Measurements from ENCODE around the gene COL19A1. TPM values are rescaled to one million over a fixed set of nuclear protein-coding genes. Genes with fewer than 3 reads are reported as not detected.

The COL19A1 gene
- total and polyA plus RNA-seq, 9 donors, result 0.61 to 11.1 (median 2.8) TPM

- DNase-seq, result no peak
These were observed 33.8 kb upstream of the COL19A1 start for GRCh38 chr6:69832558-69832957.

GRCh38 chr6:69835414-69836179, 30.8 kb upstream of the COL19A1 start:
- Histone ChIP-seq H3K36me3 (ENCODE audit: control insufficient read depth, insufficient read depth, low read length) (no peaks in the 10 kb centered on the region), H3K27me3 (ENCODE audit: control insufficient read depth, insufficient read depth, low read length) (no peaks in the 10 kb centered on the region), H3K27ac (ENCODE audit: low read length) (no peak overlapping the region), H3K4me1 (ENCODE audit: control insufficient read depth, insufficient read depth, low read length) (no peaks in the 10 kb centered on the region), H3K4me3 (ENCODE audit: low read length) (no peak overlapping the region), H3K9me3 (replicated peaks; ENCODE audit: control insufficient read depth, low read depth, low read length) (no peaks in the 10 kb centered on the region)
- no CpG with 5 or more reads among the region's 5 CpGs for WGBS (ENCODE audit: insufficient coverage)
- DNase-seq, result peak; percentile 84

More at GRCh38 chr6:69832558-69832957, 33.8 kb upstream of the COL19A1 start:
- H3K4me3 ChIP-seq (ENCODE audit: low read length), result no peak overlapping the region
- no peaks in the 10 kb centered on the region for H3K9me3 ChIP-seq (replicated peaks; ENCODE audit: control insufficient read depth, low read depth, low read length)
- no peaks in the 10 kb centered on the region for H3K36me3 ChIP-seq (ENCODE audit: control insufficient read depth, insufficient read depth, low read length)
- no peaks in the 10 kb centered on the region for H3K27me3 ChIP-seq (ENCODE audit: control insufficient read depth, insufficient read depth, low read length)
- no peaks in the 10 kb centered on the region for H3K4me1 ChIP-seq (ENCODE audit: control insufficient read depth, insufficient read depth, low read length)
- H3K27ac ChIP-seq (ENCODE audit: low read length), result no peak overlapping the region

GRCh38 chr6:69841862-69842261, 24.5 kb upstream of the COL19A1 start:
- WGBS (ENCODE audit: insufficient coverage), result no CpG with 5 or more reads among the region's 1 CpG
- Histone ChIP-seq H3K4me3 (ENCODE audit: low read length) (no peak overlapping the region), H3K27ac (ENCODE audit: low read length) (no peak overlapping the region), H3K4me1 (ENCODE audit: control insufficient read depth, insufficient read depth, low read length) (no peaks in the 10 kb centered on the region), H3K9me3 (replicated peaks; ENCODE audit: control insufficient read depth, low read depth, low read length) (no peaks in the 10 kb centered on the region), H3K27me3 (ENCODE audit: control insufficient read depth, insufficient read depth, low read length) (no peaks in the 10 kb centered on the region), H3K36me3 (ENCODE audit: control insufficient read depth, insufficient read depth, low read length) (no peaks in the 10 kb centered on the region)
- no peak for DNase-seq

DNA sequence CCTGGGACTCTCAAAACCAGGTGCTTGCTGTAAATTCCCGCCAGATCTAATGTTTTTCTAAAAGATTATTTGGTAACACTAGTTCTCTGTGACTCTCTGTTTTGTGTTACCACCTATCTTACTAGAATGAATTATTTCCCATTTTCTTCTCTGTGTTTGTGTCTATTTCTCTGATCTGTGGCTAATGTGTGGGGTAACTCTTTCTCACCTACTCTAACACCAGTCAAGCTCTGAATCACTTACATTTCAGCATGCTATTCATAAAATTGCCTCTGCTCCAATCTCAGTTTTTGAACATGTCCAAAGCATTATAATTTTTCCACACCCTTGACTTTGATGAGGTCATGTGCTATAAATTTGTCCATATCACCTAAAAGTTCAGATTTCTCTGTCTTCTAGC, 23.2 kb upstream of the COL19A1 start:
- Histone ChIP-seq H3K4me3 (ENCODE audit: low read length) (no peak overlapping the region), H3K4me1 (ENCODE audit: control insufficient read depth, insufficient read depth, low read length) (no peaks in the 10 kb centered on the region), H3K36me3 (ENCODE audit: control insufficient read depth, insufficient read depth, low read length) (no peaks in the 10 kb centered on the region), H3K27ac (ENCODE audit: low read length) (no peak overlapping the region), H3K27me3 (ENCODE audit: control insufficient read depth, insufficient read depth, low read length) (no peaks in the 10 kb centered on the region), H3K9me3 (replicated peaks; ENCODE audit: control insufficient read depth, low read depth, low read length) (no peaks in the 10 kb centered on the region)
- no CpG with 5 or more reads among the region's 1 CpG for WGBS (ENCODE audit: insufficient coverage)
- DNase-seq, result no peak

DNA sequence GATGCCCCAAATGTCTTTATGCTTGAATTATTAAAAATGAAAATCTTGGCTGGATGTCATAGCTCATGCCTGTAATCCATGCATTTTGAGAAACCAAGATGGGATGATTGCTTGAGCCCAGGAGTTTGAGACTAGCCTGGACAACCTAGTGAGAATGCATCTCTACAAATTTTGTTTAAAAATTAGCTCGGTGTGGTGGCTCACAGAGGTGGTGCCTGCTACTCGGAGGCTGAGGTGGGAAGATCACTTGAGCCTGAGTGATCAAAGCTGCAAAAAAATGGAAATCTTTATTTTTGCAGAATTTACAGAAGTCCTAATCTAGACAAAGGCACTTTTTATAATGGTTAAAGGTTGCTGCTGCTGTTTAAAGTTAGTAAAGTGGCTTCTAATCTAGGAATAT, 20.0 kb upstream of the COL19A1 start:
- Histone ChIP-seq H3K27me3 (ENCODE audit: control insufficient read depth, insufficient read depth, low read length) (no peaks in the 10 kb centered on the region), H3K36me3 (ENCODE audit: control insufficient read depth, insufficient read depth, low read length) (no peaks in the 10 kb centered on the region), H3K4me3 (ENCODE audit: low read length) (no peak overlapping the region), H3K9me3 (replicated peaks; ENCODE audit: control insufficient read depth, low read depth, low read length) (no peaks in the 10 kb centered on the region), H3K4me1 (ENCODE audit: control insufficient read depth, insufficient read depth, low read length) (no peaks in the 10 kb centered on the region), H3K27ac (ENCODE audit: low read length) (no peak overlapping the region)
- no peak for DNase-seq
- WGBS (ENCODE audit: insufficient coverage), result 78% methylated on average over 2 of the region's 2 CpGs

DNA sequence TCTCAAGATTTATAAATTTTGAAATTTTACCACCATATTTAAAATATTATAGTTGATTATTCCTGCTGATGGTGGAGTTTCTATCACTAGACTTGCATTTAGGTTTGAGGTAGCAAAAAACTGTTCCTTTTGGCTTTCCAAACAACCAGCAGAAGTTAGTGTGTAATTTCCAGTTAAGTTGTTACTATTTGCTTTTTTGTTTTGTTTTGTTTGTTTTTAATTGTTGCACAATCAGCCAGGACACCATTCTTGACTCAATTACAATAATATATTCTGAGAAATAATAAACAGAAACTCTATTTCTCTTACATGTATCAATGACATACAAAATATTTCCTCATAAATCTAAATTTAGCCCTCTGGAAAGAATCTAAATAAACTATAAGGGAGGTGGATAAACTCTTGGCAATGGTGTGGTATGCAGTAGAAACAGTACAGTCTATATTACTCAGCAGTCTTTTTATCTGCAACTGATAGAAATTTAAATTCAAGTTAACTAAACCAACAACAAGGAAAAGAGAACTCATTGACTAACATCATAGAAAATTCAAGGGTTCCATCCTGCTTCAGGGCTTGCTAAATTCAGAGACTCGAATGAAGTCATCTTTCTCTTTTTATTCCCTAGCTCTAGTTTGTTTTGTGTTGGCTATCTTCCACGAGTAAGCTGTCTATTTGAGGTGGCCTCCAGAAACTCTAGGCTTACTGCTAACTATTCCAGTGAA, 19.4 kb upstream of the COL19A1 start:
- WGBS (ENCODE audit: insufficient coverage), result no CpG with 5 or more reads among the region's 2 CpGs
- Histone ChIP-seq H3K4me1 (ENCODE audit: control insufficient read depth, insufficient read depth, low read length) (no peaks in the 10 kb centered on the region), H3K27me3 (ENCODE audit: control insufficient read depth, insufficient read depth, low read length) (no peaks in the 10 kb centered on the region), H3K36me3 (ENCODE audit: control insufficient read depth, insufficient read depth, low read length) (no peaks in the 10 kb centered on the region), H3K4me3 (ENCODE audit: low read length) (no peak overlapping the region), H3K9me3 (replicated peaks; ENCODE audit: control insufficient read depth, low read depth, low read length) (no peaks in the 10 kb centered on the region), H3K27ac (ENCODE audit: low read length) (no peak overlapping the region)
- peak; percentile 41 for DNase-seq

DNA sequence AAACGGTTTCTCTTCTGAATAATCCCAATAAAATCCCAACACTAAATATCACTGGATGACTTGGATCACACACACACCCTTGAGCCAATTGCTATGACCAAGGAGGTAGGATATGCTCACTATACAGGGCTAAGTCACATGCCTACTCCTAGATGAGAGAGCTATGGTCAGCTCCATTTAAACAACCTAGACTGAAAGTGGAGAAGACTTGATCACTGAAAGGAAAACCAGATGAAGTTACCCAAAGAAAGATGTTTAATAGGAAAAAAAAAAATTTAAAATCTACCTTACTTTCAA, 18.9 kb upstream of the COL19A1 start:
- Histone ChIP-seq H3K27me3 (ENCODE audit: control insufficient read depth, insufficient read depth, low read length) (no peaks in the 10 kb centered on the region), H3K36me3 (ENCODE audit: control insufficient read depth, insufficient read depth, low read length) (no peaks in the 10 kb centered on the region), H3K4me3 (ENCODE audit: low read length) (no peak overlapping the region), H3K9me3 (replicated peaks; ENCODE audit: control insufficient read depth, low read depth, low read length) (no peaks in the 10 kb centered on the region), H3K27ac (ENCODE audit: low read length) (no peak overlapping the region), H3K4me1 (ENCODE audit: control insufficient read depth, insufficient read depth, low read length) (no peaks in the 10 kb centered on the region)
- no CpG with 5 or more reads among the region's 1 CpG for WGBS (ENCODE audit: insufficient coverage)
- DNase-seq, result no peak

DNA sequence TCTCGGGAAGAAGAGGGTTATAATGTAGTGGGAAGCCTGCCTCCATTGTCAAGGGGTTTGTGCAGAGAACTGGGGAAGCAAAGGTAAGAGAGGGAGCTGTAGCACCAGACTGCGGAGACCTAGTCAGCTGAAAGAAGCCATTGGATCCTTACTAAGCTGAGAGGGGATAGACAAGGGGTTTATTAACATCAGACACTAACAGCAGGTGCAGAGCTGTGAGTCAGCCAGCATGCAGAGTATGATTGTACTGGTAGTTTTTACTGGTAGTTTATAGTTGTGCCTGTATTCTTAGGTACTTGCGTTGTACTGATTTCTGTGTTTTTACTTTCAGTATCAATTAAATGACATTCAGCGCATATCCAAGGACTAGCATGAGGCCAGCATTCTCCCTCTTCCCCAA, 17.8 kb upstream of the COL19A1 start:
- WGBS (ENCODE audit: insufficient coverage), result 55% methylated on average over 2 of the region's 4 CpGs
- peak; percentile 34 for DNase-seq
- H3K27ac ChIP-seq (ENCODE audit: low read length), result peak overlapping the region; percentile 44
- H3K4me3 ChIP-seq (ENCODE audit: low read length), result no peak overlapping the region
- no peaks in the 10 kb centered on the region for H3K36me3 ChIP-seq (ENCODE audit: control insufficient read depth, insufficient read depth, low read length)
- H3K4me1 ChIP-seq (ENCODE audit: control insufficient read depth, insufficient read depth, low read length), result no peaks in the 10 kb centered on the region
- H3K9me3 ChIP-seq (replicated peaks; ENCODE audit: control insufficient read depth, low read depth, low read length), result no peaks in the 10 kb centered on the region
- no peaks in the 10 kb centered on the region for H3K27me3 ChIP-seq (ENCODE audit: control insufficient read depth, insufficient read depth, low read length)

DNA sequence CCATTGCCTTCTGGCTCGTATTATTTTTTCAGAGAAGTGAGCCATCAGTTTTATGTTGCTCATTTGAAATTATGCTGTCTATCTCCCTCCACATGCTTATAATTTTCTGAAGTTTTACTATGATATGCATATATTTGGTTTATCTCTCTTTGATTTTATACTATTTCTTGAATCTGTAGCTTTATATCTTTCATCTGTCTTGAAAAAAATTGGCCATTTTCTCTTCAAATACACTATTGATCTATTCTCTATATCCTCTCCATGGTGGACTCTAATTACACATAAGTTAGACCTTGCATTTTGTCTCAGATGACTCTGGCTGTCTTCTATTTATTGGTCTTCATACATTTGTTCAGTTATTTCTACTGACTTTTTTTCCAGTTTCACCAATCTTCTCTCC, 13.7 kb upstream of the COL19A1 start:
- no peak for DNase-seq
- WGBS (ENCODE audit: insufficient coverage), result no CpG with 5 or more reads among the region's 1 CpG
- Histone ChIP-seq H3K27ac (ENCODE audit: low read length) (no peak overlapping the region), H3K4me1 (ENCODE audit: control insufficient read depth, insufficient read depth, low read length) (no peaks in the 10 kb centered on the region), H3K9me3 (replicated peaks; ENCODE audit: control insufficient read depth, low read depth, low read length) (no peaks in the 10 kb centered on the region), H3K4me3 (ENCODE audit: low read length) (no peak overlapping the region), H3K27me3 (ENCODE audit: control insufficient read depth, insufficient read depth, low read length) (no peaks in the 10 kb centered on the region), H3K36me3 (ENCODE audit: control insufficient read depth, insufficient read depth, low read length) (no peaks in the 10 kb centered on the region)

GRCh38 chr6:69861986-69862385, 4.4 kb upstream of the COL19A1 start:
- no peak overlapping the region for H3K27ac ChIP-seq (ENCODE audit: low read length)
- H3K27me3 ChIP-seq (ENCODE audit: control insufficient read depth, insufficient read depth, low read length), result peaks cover 8% of the 10 kb centered on the region
- 75% methylated on average over 3 of the region's 3 CpGs for WGBS (ENCODE audit: insufficient coverage)
- H3K9me3 ChIP-seq (replicated peaks; ENCODE audit: control insufficient read depth, low read depth, low read length), result no peaks in the 10 kb centered on the region
- H3K36me3 ChIP-seq (ENCODE audit: control insufficient read depth, insufficient read depth, low read length), result no peaks in the 10 kb centered on the region
- peaks cover 9% of the 10 kb centered on the region for H3K4me1 ChIP-seq (ENCODE audit: control insufficient read depth, insufficient read depth, low read length)
- no peak overlapping the region for H3K4me3 ChIP-seq (ENCODE audit: low read length)
- no peak for DNase-seq
